ENCODE measurements around the gene MALAT1.
"Not testable (repeated sequence)": the region's sequence is repeated elsewhere in the genome, so short reads cannot be mapped to it uniquely, and the experiment has no call there.

Gene MALAT1

GRCh38 chr11:65522718-65523630 is 24.1 kb downstream of the MALAT1 start:
- not testable (repeated sequence) for DNase-seq

- DNase-seq = not testable (repeated sequence)
Observed at GRCh38 chr11:65523631-65523968, 24.8 kb downstream of the MALAT1 start.

GRCh38 chr11:65524014-65524740 is 25.3 kb downstream of the MALAT1 start:
- DNase-seq = no peak

GRCh38 chr11:65524741-65525545 is 26.1 kb downstream of the MALAT1 start, which contains the start of gene SCYL1:
Gene SCYL1 (plus strand): TSS chr11:65525083. CDS start chr11:65525154, 71 bp downstream.
- DNase-seq = peak; percentile 78

GRCh38 chr11:65525546-65526480 is 27.0 kb downstream of the MALAT1 start:
- no peak for DNase-seq

GRCh38 chr11:65526744-65527143 is 27.9 kb downstream of the MALAT1 start:
- no peak for DNase-seq

GRCh38 chr11:65528819-65529350 is 30.0 kb downstream of the MALAT1 start:
- no peak for DNase-seq

- DNase-seq = no peak
Observed at GRCh38 chr11:65529475-65530156, 30.8 kb downstream of the MALAT1 start.

GRCh38 chr11:65530157-65530496 is 31.3 kb downstream of the MALAT1 start:
- no peak for DNase-seq

GRCh38 chr11:65532388-65533064 is 33.7 kb downstream of the MALAT1 start:
- no peak for DNase-seq

- no peak for DNase-seq
Observed at GRCh38 chr11:65535102-65535501, 36.3 kb downstream of the MALAT1 start.

- no peak for DNase-seq
Observed at GRCh38 chr11:65536412-65537295, 37.8 kb downstream of the MALAT1 start.

- no peak for DNase-seq
Observed at GRCh38 chr11:65537296-65537597, 38.4 kb downstream of the MALAT1 start.

- no peak for DNase-seq
Observed at GRCh38 chr11:65537620-65538231, 38.9 kb downstream of the MALAT1 start.

- no peak for DNase-seq
Observed at GRCh38 chr11:65538232-65538914, 39.5 kb downstream of the MALAT1 start.

GRCh38 chr11:65538915-65539743 is 40.3 kb downstream of the MALAT1 start:
- DNase-seq = no peak

- no peak for DNase-seq
Observed at GRCh38 chr11:65539744-65540289, 41.0 kb downstream of the MALAT1 start.

All from stimulated activated CD4-positive, alpha-beta T cell treated with anti-CD3 and anti-CD28 coated beads, Interleukin-4, amount 100 ng/mL, for 1 hour (primary cell).